Ovary (tissue), 3 donors: ENCODE measurements around the gene NOP53.

ENCODE experiments used
- CTCF ChIP-seq, 3 donors: fragments of 450-650 bp in 2 of 3; fragments of 200-600 bp in 1 of 3; IDR thresholded peaks; one replicate each; pipeline versions ENCODE4 v1.5.1 to v1.8.0; 2016 to 2022; ENCODE audit warnings: antibody characterized with exemption in 3 of 3, mild to moderate bottlenecking in 1 of 3
- EP300 ChIP-seq: sonication (generic); formaldehyde crosslinking; IDR thresholded peaks from one replicate; pipeline ENCODE4 v1.6.1; 2017; ENCODE audit warnings: antibody characterized with exemption
- POLR2A ChIP-seq: fragments of 450-650 bp; IDR thresholded peaks from one replicate; pipeline ENCODE4 v1.6.1; 2017; ENCODE audit warnings: antibody characterized with exemption, mild to moderate bottlenecking, moderate library complexity
- donor health status: DM: no; HTN: no; CAD: no.

GRCh38 chr19:47702671-47703070, 42.7 kb upstream of the NOP53 start:
- TF ChIP-seq EP300 (no peak), CTCF (IDR thresholded peaks at IDR 0.05) (no peak), POLR2A (no peak)
